Neural progenitor cell (in vitro differentiated cells): Measurements from ENCODE around the gene ISOC1.

Source experiments
- EZH2 ChIP-seq: fragments of 200-600 bp; sonication (generic); IDR thresholded peaks from 2 replicates; pipeline ENCODE4 v1.6.1; 2017; ENCODE audit warnings: antibody characterized with exemption, mild to moderate bottlenecking, moderate library complexity
- EZH2phosphoT487 ChIP-seq: fragments of 200-600 bp; sonication (generic); IDR thresholded peaks from 2 replicates; pipeline ENCODE4 v1.6.1; 2017; ENCODE audit warnings: antibody characterized with exemption
- TF ChIP-seq, protein P1 (sequence below): fragments of 200-600 bp; sonication (generic); IDR thresholded peaks from 2 replicates; pipeline ENCODE4 v1.5.1; 2017; ENCODE audit warnings: antibody characterized with exemption, mild to moderate bottlenecking

DNA sequence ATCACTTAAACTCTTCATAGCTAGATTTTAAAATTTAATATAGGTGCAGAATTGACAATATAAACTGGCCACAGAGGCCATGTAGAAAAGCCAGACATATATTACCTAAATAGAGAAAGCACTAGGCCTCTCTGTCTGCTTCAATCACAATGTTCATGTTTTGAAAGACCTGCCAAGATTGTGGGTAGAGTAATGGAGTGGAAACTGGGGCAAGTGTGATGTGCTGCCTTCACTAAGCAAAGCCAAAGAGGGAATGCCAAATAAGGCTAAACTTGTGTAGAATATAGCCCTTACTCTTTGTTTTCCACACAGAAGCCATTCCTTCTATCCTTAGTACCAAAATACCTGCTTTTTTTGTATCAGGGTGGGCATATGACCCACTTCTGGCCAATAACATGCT is 15.1 kb upstream of the ISOC1 start:
- TF ChIP-seq, protein P1, sequence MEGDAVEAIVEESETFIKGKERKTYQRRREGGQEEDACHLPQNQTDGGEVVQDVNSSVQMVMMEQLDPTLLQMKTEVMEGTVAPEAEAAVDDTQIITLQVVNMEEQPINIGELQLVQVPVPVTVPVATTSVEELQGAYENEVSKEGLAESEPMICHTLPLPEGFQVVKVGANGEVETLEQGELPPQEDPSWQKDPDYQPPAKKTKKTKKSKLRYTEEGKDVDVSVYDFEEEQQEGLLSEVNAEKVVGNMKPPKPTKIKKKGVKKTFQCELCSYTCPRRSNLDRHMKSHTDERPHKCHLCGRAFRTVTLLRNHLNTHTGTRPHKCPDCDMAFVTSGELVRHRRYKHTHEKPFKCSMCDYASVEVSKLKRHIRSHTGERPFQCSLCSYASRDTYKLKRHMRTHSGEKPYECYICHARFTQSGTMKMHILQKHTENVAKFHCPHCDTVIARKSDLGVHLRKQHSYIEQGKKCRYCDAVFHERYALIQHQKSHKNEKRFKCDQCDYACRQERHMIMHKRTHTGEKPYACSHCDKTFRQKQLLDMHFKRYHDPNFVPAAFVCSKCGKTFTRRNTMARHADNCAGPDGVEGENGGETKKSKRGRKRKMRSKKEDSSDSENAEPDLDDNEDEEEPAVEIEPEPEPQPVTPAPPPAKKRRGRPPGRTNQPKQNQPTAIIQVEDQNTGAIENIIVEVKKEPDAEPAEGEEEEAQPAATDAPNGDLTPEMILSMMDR = no peak
- TF ChIP-seq EZH2phosphoT487 (no peak), EZH2 (no peak)
